NOMO-1 treated with DMSO at 0.1 percent for 48 hours (cell line): ENCODE results near the gene ATP2B1.
"Not testable (repeated sequence)": the region's sequence is repeated elsewhere in the genome, so short reads cannot be mapped to it uniquely, and the experiment has no call there.

ENCODE experiments used
- DNase-seq: peaks from one replicate; lab custom pipeline; 2025; ENCODE audit not compliant: unreplicated experiment; lab: John Stamatoyannopoulos, UW

The ATP2B1 gene

DNA sequence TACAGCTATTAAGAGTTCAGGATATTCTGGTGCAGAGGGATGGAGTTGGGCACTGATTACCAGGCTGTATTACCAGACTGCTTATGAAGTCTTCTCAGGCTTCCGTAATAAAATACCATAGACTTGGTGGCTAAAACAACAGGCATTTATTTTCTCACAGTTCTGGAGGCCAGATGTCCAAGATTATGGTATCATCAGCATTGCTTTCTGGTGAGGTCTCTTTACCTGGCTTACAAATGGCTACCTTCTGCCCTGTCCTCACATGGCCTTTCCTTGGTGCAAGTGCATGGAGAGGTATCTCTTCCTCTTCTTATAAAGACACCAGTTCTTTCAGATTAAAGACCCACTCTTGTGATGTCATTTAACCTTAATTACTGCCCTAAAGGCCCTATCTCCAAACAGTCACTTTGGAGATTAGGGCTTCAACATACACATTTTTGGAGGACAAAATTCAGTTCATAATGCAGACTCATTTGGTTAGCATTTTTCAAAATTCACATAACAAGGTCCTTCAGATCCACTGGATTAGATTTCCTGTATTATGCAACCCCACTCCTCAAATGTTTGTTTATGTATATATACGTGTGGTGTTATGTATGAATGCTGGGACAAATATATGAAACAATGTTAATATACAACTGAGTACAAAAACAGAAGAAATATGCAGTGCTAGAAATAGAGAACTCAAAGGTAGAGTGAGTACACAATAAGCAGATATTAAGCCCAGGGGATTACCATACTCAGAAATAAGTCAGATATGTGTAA is 9.3 kb upstream of the ATP2B1 start:
- DNase-seq: no peak

DNA sequence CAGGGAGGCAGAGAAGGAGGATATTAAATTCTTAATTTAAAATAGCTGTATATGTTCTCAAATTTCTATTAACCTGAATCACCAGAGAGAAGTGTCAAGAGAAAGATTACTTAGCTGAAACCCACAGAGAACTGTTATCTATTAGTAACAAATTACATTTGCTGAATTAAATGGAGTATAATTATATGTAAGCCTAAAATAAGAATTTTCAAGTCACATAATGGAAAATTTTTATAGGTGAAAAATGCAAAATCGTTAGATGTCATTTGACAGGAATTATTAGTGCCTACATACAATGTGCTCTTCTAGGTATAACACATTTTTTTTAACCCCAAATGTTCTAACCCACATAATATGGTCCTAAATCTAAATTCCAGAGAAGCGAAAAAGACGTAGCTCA is 4.1 kb upstream of the ATP2B1 start:
- no peak for DNase-seq

DNA sequence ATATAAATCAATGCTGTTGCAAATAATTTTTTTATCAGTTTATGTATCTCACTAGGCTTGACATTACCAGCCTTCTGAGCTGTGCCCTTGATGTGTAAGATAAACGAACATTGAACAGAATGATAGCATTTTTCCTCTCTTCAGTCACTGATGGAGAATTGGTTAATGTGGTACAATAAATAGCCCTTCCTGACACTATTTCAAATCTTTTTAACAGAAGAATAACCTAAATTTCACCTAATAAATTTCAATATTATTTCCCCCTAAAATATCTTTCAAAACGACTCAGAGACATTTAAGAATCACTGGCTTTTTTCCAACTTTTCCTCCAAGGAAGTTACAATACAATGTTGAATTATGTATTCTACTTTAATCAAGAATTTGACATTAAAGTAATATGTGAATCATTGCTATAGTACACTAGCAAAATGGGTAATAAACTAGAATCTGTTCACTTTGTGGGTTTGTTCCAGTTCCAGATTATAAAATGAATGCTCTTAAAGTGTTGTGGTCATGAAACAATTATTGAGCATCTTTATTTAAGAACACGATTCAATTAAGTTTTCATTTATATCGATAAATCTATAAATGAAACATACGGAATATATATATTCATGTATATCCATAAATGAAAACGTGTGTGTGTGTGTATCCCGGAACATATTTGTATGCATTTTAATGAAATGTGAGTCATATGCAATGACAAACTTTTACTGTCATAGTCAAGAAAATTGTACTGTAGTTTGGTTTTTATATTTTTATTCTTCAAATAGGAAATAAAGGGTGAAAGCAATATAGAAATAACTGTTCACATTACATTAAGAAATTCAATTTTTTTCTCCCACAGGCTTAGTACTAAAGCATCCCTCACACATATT is 2.5 kb upstream of the ATP2B1 start:
- no peak for DNase-seq

DNA sequence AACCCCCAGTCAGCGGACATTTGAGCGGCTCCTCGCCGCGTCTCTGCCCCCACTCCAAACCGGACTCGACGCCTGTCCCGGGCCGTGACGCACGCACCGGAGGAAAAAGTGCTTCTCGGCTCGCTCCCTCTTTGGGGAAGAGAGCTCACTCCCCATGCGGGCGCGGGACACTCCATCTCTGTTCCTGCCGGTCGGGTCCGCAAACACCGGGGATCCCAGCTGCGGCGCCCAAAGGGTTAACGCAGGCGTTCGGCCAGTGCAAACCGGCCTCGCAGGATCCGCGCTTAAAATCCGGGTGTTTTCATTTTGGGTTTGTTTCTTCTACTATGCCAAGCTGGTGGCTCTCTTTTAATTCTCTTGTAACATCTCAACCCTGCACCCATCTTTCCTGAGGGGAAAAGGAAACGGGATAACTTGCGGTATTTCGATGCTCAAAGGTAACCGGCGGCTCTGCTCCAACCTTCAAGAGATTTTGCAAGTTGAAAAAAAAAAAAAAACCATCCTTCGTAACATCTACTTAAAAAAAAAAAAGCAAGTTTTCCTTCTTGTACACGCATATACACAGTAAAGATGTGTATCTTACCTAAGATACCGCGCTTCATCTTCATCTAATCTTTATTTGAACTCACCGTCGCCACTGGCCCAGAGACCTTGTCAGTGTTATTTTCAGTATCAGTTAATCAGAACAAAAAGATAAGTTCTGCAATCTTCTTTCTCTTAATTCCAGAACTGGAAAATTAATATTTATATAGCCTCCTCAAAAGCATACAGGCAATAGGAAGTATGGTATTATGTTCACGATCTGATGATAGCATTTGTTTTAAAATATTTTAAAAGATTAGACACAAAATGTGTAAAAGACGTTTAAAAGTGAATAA is 1.6 kb upstream of the ATP2B1 start:
- peak; percentile 33 for DNase-seq

DNA sequence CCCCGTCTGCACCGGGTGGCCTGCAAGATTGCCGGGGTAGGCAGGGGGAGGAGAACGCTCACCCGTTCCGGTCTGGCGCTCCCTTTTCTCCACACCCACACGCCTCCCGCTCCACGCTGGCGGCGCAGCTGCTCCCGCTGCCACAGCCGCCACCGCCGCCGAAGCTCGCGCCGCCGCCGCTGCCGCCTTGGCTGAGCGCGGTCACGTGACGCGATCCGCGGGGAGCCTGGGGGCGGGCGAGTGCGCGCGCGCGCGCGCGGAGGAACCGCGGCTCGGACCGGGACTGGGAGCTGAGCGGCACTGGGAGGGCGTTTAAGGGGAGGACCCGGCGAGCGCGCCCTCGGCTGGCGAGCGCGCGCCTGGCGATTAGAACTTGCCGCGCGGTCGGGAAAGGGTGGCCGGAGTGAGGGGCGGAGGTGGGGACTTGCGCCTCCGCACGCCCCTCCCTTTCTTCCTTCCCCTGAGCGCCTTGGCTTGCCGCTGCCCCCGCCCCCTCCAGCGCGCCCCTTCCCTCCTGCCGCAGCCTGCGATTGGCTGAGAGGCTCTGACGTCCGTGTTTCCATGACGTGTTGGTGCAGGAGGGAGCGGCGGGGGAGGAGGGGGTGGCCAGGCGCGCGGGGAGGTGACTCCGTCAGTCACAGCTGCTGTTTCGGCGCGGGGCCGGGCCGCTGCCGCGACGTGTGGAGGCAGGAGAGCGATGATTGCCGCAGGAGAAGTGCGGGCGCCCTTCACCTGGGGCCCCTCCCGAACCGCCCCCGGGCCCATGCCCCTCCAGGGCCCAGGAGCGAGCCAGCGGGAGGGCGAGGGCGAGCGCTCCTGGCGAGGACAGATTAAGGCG is 738 bp upstream of the ATP2B1 start:
- DNase-seq: peak; percentile 98

DNA sequence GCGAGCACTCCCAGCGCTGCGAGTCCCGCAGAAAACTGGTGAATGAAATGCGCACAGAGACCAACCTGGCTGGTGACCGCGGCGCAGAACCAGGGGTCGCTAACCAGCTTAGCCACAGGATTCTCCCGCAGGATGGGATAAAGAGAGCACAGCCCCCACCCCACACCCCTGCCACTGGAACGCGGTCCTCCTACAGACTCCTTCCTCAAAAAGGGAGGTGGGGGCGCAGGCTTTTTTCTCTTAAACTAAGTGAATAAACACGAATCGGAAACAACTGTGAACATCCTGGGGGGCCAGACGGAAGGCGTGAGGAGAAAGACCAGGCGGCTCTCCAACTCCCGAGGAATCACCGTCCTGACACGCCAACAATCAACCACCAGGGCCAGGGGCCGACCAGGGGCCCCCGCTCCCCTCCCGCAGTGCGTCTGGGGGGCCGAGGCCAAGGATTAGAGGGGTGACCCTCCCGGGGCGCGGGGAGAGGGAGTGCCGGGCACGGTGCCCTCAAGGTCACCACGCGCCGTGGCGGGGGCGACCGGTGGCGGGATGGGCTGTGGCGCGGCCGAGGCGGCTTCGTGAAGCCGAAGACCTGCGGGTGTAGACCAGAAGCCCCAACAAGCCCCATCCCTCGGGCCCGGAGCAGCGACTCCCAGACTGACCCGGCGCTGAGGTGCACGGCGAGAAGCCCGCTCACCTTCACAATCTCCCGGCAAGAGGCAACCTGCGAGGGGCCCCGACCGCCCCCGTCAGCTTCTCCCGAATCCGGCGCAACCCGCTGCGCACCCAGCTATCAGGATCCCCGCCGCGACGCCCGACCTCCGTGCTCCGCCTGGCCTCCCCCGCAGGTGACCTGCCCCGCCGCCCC is 704 bp downstream of the ATP2B1 start:
- no peak for DNase-seq

DNA sequence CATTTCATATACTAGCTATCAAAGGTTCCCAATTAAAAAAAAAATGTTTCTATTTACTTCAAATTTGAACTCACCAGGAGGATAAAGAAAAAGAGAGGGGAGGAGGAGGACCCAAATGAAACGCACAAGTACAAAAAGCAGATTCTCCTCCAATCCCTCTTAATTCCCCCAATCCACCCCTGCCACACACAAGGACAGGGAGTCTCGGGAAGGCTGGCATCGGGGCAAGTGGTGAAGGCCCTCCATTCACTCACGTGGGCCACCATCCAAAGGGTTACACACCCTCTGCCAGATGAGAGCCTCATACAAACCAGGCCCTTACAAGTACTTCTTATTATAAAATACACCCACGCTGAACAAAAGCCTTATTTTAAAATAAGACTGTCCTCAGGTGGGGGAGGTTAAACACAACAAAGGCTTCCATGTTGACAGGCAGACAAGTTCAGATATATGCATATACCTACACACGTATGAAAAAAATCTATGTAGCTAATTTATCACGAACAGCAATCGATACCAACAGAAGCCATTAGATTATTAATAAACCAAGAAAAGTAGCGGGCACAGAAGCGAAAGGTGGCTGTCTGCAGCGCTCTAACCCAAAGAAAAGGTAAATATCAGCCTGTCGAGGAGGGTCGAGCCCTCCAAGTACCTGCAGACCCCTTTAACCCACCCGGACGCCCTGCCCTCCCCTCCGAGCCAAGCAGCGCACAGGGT is 1.5 kb downstream of the ATP2B1 start:
- no peak for DNase-seq

DNA sequence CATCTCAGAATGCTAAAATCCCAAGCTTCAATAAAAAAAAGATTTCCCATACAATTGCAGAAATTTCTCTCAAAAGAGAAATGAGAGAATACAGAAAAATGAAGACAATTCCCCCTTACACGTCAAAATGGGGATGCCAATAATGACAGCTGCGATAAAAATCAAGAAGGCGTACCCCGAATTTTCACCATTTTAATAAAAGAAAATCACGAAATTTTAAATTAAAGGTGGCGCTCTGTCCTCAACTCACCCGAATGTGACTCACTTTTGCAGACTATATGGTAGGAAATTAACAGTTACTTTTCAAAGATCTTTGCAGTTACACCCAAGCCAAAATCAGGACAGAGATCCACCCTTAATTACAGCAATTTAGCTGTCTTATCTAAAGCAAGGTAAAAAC is 2.1 kb downstream of the ATP2B1 start:
- no peak for DNase-seq

DNA sequence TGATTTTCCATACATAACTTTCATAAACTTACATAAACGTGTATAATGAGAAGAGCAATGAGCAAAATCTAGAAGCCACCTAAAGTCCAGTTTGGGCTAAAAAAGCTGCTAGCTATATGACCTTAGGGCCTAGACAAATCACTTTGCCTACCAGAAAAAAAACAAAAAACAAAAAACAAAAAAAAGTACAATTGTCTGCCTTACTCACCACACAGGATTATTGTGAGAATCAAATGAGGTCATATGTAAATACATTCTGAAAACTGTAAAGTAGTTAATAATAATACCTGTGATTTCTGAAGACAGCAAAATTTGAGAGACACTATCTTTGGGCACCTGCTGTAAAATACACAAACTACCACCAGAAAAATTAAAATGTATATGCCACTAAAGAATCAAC is 4.2 kb downstream of the ATP2B1 start:
- no peak for DNase-seq

DNA sequence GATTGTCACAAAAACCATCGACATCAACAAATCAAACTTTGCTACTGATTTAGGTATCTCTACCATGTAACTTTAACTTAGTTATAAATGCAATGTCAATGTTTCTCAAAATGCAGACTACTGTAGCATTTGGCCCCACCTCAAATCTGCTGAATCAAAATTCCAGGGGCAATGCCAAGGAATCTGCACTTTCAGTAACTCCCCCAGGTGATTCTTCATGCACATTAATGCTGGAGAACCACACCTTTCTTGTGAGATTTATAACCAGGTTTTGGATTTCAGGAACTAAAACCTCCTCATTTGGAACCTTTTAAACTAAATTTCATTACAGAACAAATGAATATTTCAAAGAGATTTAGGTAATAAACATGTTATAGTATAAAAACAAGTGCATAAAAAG is 4.9 kb downstream of the ATP2B1 start:
- no peak for DNase-seq

DNA sequence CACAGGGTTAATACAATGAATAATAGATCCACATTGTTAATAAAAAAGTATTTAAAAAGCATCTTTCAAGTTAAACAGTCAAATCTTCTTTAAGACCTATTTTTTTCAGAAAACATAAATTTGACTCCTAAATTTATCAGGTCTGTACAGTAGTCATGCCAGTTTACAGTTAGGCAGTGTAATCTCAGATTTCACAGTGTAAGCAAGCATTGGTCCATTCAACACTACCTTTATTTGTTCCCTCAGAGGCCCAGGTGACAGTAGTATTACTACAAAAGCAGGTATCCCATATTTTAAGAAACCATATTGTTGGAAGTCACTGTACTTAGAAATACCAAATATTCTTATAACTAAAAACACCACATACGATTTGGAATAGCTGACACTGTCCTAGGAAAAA is 6.1 kb downstream of the ATP2B1 start:
- DNase-seq: no peak

DNA sequence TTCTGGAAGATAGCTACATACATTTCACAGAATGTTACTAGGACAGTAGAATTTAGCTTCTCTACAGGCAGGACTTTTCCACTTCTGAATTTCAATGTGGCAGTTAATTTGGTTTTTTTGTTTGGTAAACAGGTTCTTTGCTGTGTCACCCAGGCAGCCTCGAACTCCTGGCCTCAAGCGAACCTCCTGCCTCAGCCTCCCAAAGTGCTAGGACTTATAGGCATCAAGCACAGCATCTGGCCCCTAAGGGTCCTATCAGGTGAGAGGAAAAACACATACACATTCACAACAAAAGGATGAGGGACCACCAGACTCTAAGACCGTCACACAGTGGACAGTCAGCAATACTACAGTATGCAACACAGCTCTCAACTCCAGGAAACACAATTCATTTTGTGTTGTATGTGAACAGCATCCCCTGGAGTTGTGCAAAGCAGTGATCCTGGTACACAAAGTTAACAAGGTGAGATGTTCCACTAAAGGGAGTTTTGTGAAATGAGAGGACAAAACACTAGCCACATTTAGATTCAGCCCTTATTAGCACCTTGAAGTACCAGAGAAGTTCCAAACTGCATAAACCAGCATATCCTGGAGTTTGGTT is 6.9 kb downstream of the ATP2B1 start:
- no peak for DNase-seq

DNA sequence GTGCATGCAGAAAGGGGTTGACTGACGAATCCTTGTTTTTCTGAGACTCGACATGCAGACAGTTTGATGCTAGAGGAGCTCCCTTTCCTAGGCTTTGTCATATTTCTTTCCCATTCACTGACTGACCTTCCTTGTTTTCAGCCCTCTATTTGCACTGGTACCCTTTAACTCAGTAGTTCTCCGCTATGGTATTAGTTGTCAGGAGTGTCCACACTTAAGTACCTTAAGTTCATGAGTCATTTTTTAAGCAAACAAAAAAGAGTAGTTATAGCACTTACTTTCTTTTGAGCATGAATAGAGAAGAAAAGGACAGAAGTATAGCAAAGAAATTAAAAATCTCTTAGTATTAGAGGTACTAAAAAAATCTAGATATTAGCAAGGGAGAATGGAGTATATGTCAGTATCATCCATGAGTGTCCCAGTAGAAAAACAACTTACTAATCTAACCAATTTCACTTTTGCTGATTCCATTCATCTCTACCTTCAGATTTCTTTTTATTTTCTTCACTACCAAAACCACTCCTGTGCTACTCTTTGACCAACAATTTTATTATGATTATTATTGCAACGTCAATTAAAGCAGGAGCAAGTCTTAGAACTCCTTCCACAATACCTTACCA is 8.3 kb downstream of the ATP2B1 start:
- DNase-seq: no peak

DNA sequence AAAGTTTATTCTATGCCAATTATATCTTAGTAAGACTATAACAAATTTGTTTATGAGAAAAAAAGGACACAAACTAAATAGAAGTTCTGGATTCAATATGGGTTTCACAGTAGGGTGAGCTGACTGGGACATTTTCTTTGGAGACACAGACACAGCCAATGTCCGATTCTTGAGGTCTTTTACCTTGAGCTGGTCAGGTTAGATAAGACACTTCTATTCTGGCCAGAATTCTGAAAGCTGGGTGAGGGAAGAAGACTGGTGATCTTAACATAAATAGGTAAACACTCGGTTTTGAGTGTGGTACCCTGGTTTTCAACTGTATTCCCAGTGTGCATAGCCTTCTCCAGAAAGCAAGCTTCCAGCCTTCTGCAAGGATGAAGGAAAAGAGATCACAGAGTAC is 10.0 kb downstream of the ATP2B1 start:
- DNase-seq: no peak

DNA sequence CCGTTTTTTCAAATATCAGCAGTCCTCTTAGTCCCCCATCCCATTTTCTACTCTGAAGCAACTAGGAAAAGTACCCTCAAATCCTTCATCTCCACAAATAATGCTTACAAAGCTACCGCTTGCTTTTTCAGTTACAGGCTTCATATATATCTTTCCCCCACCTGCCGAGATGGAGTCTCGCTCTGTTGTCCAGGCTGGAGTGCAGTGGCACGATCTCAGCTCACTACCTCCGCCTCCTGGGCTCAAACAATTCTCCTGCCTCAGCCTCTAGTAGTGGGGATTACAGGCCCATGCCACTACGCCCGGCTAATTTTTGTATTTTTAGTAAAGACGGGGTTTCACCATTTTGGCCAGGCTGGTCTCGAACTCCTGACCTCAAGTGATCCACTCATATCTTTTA is 10.9 kb downstream of the ATP2B1 start:
- not testable (repeated sequence) for DNase-seq

DNA sequence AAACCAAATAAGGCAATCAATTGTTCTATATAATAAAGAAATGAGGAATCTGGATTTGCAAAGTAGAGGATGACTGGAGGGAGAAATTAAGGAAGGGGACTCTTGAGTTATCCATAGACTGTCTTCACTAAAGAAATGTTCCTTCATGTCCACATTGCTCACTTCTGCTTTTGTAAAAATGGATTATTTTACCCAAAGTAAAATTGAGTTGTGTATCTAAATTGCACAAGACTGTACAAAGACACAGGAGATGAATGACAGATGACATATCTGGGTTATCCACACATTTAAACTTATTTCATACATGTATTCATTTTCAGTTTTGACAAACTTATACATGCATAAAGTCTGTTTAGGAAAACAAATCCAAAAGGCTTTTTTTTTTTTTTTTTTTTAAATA is 11.3 kb downstream of the ATP2B1 start:
- peak; percentile 72 for DNase-seq

DNA sequence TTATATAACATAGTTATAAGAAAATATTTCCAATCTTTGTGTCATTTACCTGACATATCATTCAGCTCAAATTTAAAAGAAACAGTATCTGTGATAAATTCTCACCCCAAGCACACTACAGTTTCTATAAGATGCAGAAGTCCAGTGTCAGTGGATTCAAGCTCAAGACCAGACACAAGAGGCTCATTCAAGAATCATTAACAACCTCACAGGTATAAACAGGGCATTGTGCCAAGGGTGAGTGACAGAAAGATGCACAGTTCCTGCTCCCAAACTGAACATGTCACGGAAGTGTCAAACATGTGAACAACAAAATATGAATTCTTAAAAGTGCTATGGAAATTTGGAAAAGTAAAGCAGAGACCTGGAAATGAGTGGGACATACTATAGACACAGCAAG is 12.8 kb downstream of the ATP2B1 start:
- no peak for DNase-seq

DNA sequence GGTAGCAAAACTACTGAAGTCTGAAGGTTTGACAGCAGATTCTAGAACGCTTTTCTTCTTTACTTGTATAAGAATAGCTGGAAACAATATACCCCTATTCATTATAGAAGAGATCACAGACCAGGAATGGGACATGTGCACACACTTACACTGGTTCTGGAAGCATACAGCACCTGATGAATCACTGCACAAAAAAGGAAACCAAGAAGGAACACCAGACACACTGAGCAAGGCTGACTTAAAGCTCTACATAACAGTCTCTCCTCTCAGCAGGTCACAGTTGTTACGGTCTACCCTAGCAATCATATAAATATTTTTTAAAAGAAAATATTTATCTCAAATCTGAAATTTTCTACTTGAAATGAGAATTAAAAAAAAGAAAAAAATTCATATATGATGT is 13.5 kb downstream of the ATP2B1 start:
- no peak for DNase-seq
